HG03520 (cell line): ENCODE results near the gene UPP2.

ENCODE experiments used
- ATAC-seq: cut with Tn5 transposase; IDR thresholded peaks from one replicate; pipeline ENCODE4 v1.9.1; 2021; ENCODE audit warnings: mild to moderate bottlenecking, moderate library complexity; ENCODE audit not compliant: unreplicated experiment

Gene UPP2

DNA sequence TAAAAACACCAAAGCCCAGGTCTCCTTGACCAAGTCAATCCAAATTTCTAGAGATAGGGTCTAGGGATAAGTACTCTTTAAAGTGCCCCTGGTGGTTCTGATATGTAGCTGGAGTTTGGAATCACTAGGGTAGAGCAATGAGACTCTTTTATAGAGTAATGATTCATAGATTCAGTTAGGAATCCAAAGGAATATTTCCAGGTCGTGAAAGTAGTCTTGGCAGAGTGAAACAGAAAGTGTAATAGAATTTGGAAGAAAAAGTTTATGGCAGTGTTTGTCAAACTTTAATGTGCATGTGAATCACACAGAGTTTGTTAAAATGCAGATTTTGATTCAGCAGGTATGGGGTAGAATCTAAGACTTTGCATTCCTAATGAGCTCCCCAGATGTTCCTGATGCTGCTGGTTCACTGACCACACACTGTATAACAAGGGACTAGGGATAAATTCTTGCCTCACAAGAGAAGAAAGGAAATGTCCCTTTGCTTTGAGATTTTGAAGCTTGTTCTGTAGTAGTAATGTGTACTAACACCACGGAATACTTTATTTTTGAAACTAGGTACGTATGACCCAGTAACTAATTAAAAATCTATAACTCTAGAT, 1.8 kb downstream of the UPP2 start:
- ATAC-seq = no peak

DNA sequence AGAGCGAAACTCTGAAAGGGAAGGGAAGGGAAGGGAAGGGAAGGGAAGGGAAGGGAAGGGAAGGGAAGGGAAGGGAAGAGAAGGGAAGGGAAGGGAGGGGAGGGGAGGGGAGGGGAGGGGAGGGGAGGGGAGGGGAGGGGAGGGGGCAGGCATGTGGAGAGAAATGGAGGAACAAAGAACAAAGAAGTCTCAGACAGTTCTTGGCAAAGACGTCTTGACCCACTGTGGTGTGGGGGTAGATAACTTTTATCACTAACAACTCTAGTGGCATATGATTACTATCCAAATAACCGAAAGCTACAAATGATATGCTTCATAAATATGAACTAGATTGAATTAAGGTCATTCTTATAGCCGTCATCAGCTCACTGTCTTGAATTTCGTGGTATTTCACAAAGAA, 3.2 kb downstream of the UPP2 start:
- no peak for ATAC-seq

DNA sequence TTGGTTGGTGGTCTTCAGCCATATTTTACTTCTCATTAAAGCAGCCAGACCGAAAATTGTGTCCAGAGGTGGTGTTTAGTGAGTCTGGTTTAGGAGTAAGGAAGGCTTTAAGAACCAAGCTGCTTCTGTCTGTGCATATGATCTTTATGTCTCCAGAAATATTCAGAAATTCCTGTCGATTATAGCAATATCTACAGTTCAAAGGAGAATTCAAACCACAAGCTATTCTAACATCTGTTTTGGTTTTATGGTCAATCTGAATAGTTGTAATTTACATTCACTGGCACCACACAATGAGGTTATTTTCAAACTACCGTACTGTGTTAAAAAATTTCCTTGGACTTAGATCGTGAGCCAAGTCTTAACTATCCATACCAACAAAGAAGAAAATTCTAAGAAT, 11.3 kb downstream of the UPP2 start:
- ATAC-seq = no peak

DNA sequence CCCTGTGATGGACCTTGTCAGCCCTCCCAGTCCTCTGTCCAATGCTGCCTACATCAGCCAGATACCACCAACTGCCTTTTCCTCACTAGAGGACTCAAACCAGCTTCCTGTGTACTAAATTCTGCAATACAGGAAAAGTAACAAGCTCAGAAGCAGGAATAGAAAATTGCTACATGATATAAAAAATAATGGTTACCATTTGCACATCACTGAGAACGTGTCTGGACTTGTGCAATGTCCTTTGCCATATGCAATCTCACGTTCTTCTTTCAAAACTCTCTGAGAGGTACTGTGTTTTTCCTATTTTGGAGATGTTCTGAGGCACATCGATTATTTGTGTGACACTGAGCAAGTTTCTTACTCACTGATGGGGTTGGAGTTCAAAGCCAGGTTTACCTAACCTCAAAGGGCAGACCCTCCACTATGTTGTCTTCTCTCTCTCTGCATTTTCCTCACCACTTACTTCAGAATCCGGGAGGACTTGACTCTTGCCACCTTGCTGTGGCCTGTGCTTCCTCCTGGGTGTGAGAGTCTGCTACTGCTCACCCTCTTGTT, 12.1 kb downstream of the UPP2 start:
- ATAC-seq = no peak

DNA sequence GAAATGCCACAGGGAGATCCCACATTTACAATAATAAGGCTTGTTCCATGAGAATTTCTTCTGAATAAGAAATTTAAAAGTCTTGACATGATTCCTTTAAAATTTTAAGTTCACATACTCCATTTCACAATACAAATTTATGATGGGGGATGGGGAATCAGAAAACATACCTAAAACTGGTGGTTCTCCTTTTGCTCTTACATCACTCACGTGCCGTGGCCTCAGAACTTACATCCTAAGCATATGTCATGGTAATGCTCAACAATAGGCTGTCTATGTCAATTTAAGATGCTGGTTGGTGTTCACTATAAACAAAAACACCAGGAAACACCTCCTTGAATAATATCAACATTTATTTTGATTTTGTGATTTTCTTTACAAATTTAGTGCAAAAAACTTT, 12.8 kb downstream of the UPP2 start:
- ATAC-seq = no peak

DNA sequence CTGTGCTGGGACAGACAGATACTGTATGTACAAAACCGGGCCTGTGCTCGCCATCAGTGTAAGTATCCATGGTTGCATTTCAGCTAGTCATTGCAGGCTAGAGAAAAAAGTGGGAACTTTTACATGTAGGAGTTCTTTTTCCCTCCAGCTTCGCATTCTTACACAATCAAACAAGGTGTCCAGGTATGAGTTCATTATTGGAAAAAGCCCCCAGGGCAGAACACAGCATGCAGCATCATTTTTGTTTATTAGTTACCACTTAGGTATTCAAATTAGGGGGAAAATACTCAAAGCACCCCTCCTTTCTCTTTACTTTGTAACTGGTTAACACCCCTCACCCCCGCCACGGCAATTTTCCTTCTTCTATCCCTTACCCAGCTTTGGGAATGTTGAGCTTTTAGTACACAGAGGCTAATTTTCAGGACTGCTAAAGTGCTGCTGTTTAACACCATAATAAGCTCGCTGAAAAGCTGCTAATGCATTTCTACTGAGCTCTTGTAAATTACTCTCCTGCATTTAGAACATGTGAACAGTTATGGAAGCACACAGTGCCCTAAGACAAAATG, 13.6 kb downstream of the UPP2 start:
- no peak for ATAC-seq

DNA sequence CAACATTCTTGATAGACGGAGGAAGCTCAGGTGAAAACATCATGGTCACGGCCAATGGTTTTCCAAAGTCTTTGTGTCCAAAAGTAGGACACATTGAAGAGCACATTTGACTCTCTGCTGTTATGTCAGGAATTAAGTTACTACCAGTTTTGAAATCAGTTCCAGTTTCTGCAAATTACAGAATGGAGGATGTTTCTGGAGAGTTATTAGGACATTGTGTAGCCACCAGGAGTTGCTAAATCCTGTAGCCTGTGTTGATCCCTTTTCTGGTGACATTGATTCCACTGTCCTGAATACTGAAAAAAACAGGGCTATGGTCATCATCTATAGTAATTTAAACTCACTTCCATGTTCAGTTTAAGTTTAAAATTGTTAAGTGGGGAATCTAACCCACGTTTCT, 15.3 kb downstream of the UPP2 start:
- ATAC-seq = no peak

DNA sequence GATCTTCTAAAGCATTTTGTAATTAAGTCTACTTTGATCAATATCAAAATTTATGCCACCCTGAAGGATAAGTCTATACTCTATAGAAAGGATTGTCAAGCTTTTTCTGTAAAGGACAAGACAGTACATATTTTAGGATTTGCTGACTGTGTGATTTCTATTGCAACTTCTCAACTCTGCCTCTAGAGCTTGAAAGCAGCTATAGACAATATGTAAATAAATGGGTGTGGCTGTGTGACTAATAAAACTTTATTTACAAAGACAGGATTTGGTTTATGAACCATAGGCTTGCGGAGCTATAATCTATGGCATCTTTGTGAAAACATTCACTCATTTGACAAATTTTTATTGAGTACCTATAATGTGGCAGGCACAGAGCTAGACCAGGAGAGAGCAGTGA, 18.4 kb downstream of the UPP2 start:
- no peak for ATAC-seq

DNA sequence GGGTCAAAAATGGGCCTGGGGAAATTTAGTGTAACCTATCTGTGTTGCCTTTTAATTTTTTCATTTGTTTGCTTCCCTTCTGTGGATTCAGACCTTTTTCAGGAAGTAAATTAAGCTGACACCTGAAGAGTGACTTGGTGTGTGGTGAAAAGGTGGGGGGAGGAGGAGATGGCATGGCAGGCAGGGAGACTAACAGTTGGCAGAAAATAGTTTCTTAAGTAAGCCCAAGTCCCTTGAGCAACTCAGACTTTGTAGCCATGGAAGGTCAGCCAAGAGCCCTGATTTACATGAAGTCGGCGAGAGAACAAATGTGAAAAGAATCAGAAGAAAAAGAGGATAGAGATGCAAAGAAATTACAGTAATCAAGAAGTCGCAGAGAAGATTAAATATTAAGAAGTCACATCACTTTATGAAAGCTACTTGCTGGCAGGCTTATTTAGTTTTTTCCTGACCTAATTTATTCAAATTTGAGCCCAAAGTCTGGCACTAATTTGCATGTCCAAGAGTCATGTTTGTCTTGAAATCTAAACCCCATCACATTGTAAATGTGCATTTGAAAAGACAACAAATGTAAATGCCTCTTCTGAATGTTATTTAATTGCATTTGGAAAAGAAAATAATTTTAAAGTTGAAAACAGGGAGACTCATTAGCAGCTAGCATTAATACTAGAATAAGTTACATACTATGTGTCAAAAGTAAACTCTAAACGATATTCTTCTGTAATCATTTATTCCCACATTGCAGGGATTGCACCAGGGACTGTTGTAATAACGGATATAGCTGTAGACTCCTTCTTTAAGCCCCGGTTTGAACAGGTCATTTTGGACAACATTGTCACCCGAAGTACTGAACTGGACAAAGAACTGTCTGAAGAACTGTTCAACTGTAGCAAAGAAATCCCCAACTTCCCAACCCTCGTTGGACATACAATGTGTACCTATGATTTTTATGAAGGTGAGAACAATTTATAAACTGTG, 19.3 kb downstream of the UPP2 start:
- ATAC-seq = no peak

DNA sequence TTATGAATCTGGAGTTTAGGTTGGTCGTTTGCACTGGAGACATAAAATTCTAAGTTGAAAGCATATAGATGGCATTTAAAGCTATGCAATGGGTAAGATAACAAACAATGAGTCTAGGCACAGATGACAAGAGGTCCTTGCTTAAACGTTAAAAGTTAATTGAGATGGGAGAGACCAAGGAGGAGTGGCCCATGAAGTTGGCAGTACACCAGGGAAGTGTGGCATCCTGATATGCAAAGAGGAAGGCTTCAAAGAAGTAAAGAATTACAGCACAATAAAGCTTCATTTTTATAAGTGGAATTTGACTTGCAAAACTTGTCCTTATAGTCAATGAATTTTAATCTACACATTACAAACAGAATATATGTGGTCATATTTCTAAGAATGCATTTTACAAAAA, 23.2 kb downstream of the UPP2 start:
- no peak for ATAC-seq

DNA sequence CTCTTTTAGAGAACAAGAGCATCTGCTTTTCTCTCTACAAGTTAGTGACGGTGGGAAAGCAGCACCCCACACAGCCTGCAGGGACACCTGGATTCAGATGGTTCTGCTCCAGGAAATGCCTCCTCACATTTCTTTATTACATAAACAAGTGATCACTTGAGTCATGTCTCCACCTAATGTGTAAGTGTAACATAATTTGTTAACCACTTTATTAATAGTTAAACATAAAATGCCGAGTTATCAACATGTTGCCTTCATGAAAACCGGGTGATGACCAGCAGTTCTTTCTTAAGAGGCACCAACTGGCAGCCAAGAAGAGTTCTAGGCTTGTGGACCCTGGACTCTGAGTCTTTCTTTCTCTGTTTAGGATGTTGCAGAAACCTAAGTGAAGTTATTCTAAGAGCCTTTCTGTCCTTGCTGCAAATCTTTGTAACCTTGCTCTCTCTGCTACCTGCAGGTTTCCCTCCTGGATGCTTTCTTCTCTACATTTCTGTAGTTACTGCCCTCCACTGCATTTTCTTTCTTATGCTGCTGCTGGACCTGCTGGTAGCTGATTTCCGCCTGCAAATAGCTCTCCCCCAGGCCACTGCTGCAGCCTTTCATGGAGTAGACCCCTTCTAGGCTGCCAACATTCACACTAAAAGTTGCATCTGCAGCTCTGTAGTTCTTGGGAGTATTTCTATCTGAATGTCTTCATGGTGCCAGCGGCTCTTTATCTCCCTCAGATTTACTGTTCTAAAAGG, 24.3 kb downstream of the UPP2 start:
- no peak for ATAC-seq

DNA sequence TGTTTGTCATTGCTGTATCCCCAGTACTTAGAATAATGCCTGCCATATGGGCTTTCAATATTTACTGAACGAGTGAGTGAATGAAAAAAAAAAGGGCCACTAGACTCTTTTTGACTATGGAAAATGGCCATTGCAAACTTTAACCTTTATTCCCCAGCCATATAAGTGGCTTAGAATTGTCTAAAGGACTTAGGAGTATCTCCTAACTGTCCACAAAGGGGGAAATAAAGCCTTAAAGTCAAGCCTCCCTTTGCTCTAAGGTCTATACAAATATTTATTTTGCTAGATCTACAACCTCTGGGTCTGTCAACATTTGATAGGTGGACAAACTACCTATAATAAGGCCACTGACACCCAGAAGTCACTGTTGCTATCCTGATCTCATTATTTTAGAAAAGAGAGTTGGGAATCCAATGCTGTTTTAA, 25.7 kb downstream of the UPP2 start:
- no peak for ATAC-seq

DNA sequence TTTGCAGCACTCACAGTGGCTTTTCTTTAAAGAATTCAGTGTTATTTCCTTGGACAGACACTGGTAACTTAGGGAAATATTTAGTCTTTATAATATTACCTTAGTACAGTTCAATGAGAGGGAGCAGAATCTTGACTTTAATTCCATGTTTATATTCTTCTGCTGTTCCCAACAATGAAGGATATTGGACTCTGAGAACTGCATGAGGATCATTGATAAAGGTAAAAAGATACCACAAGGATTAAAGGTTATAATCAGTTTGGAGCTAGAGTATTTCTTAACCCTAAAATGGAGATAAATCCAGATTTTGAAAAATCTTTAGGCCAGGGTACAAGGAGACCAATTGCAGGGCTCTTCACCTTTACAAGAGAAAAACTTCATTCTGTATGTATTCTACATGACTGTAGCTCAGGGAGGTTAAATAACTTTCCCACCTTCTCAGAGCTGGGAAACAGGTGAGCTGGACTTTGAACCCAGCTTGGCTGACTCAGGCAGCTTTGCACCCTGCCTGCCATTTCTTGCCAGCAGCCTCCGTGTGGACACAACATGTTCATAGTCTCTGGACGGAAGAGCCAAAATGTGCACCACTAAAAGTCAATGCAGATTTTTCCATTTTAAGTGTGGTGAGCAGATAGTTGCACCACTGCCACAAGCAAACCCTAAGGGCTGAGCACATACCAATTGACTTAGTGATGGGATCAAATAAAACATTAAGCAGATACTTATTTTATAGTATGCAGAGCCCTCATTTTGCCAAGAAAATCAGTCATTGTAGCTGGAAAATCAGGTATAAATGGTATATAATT, 26.7 kb downstream of the UPP2 start:
- ATAC-seq = no peak

DNA sequence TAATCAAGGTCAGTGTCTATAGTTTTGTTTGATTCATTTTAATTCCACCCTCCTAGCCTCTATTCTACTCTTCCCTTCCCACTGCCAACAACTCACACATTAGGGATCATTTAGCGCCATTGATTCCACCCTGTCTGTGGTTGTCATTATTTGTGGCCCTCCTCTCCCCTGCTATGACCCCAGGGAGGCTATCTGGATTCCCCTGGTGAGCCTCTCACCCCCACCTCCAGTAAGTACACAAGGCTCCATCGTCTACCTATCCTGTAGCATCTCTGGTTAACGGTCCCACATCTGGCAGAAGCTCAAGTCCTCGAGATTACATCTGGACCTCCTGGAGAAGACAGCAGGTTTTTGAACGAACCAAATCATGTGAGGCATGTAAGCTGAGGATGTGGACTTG, 27.4 kb downstream of the UPP2 start:
- ATAC-seq = no peak

DNA sequence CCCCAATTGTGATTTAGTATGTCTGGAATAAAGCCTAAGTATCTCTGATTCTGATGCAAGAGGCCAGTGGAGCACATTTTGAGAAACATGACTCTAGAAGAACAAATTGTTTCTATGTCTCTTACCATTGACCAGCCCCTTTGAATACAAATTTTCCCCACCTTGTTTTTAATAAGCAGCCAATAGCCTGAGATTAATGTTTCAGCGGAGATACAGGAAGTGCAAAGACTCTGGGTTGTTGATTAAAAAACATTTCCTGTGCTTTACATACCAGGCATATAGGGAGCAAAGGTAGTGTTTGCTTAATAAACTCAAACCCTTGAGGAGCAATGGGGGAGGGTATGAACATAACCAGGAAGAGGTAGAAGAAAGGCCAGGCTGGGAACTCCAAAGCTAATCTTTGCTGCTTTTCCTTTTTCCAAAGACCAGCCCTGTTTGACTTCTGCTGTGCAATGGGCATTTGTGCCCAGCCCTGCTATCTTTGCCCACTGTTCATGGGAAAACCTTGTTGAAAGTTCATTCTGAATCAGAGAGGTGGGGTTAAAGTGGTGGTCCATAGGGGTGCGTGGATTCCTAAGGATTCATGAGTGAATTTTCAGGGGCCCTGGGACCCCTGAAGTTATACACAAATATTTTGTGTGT, 29.3 kb downstream of the UPP2 start:
- ATAC-seq = no peak

DNA sequence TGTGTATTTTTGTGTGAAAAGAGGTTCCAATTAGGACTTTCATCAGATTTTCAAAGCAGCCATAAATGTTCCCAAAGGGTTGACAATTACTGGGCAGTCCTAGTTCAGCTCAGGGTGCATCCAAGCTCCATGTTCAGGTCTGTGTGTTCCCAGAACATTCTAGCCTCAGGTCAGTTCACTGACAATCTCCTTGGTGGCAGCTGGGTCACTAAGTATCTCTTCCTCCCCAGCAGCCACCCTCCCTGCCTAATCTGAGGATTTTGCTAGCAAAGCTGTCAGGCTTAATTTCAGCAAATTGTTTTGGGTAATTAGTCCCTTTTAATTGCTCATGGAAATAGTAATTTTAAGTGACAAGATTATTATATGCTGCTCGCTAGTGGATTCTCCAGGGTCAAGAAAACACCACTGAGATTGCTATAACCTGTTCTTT, 29.8 kb downstream of the UPP2 start:
- ATAC-seq = no peak

DNA sequence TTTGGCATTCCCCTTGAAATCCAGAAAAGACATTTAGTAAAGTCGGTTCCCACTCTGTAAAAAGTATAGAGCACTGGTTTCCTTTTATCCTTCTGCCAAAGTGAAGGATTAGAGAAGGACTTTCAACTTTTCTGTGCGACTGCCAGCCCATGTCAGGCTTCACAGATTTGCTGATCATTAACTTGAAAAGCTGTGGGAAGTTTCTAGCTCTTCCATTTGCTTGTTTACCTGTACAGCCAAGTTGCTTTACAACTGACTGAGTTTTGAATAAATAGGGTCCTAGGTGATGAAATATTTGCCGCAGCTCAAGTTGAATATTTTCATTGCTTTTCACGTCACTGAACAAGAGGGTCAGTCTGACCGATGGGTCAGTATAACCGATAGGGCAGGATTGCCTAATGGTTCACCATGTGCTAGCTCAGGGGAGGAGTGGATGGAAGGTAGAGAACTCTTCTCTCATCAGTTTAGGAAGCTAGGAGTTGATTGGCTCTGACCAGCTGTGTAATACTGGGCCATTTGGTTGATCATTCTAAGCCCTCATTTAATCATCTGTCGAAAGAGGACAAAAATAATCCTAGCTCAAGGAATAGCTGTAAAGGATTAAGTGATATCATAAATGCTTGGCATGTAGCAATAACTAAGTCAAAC, 30.4 kb downstream of the UPP2 start:
- no peak for ATAC-seq

DNA sequence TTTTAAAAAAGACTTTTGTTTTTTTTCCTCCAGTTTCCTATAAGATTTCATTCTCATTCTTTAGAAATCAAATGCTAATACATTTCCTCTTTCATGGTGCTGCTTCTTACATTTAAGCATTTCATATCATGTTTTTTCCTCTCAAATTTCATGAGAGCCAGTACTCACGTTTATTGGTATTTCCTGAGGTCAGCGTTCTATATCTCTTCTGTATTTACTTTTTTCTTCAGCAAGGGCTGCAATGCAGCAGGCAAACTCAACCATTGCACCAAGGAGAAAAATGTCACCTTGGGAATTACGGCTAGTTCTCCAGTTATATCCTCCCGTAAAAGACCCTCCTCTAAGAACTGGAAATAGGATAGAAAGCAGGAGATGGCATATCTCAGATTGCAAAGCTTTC, 32.4 kb downstream of the UPP2 start:
- no peak for ATAC-seq

DNA sequence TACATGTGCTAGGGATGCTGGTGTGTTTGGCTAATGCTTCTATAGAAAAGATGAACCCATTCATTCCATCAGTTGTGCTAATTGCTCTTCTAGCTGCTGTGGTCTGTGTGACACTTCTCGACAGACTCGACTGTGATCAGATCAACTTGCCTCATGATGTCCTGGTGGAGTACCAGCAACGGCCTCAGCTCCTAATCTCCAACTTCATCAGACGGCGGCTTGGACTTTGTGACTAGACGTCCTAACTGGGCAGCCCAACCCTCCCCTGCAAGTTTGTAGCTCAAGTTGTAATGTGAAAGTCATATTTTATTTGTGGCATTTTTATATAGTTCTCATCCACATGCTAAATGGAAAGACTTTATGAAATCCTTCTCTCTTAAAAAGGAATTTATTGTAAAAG, 33.0 kb downstream of the UPP2 start:
- no peak for ATAC-seq
